HEK293T (cell line): ENCODE results near the gene SPAAR.

ENCODE experiments used
- CTCF ChIA-PET: fragments of 350-600 bp; formaldehyde crosslinking; extraction: SDS; loops from one replicate; lab custom pipeline; 2021; ENCODE audit warnings: antibody characterized with exemption, inconsistent platforms; lab: Yijun Ruan, JAX
- POLR2A ChIA-PET: fragments of 350-600 bp; formaldehyde crosslinking; extraction: SDS; loops from one replicate; lab custom pipeline; 2020; ENCODE audit warnings: antibody characterized with exemption, inconsistent platforms; lab: Yijun Ruan, JAX
- DNase-seq: peaks from one replicate; pipeline ENCODE4 v3.0.0; 2012; ENCODE audit warnings: mixed read lengths; ENCODE audit errors: extremely low spot score
- ARNT ChIP-seq: fragments of 450-650 bp; IDR thresholded peaks from 2 replicates; pipeline ENCODE4 v1.6.1; 2017; ENCODE audit warnings: mild to moderate bottlenecking
- BHLHE40 ChIP-seq: fragments of 450-650 bp; IDR thresholded peaks from 2 replicates; pipeline ENCODE4 v1.6.1; 2016; ENCODE audit warnings: mild to moderate bottlenecking, moderate library complexity, borderline replicate concordance
- CTBP1 ChIP-seq: fragments of 450-650 bp; IDR thresholded peaks from 2 replicates; pipeline ENCODE4 v1.6.1; 2016; ENCODE audit warnings: borderline replicate concordance
- ELF4 ChIP-seq: fragments of 450-650 bp; IDR thresholded peaks from 2 replicates; pipeline ENCODE4 v1.6.1; 2017; ENCODE audit warnings: antibody characterized with exemption
- FOXA1 ChIP-seq: fragments of 450-650 bp; IDR thresholded peaks from 2 replicates; pipeline ENCODE4 v1.6.1; 2016; ENCODE audit warnings: mild to moderate bottlenecking
- FOXK2 ChIP-seq: fragments of 450-650 bp; IDR thresholded peaks from 2 replicates; pipeline ENCODE4 v1.6.1; 2016; ENCODE audit warnings: mild to moderate bottlenecking
- FOXM1 ChIP-seq: fragments of 450-650 bp; IDR thresholded peaks from 2 replicates; pipeline ENCODE4 v1.6.1; 2017; ENCODE audit warnings: mild to moderate bottlenecking, borderline replicate concordance
- HDGF ChIP-seq: fragments of 450-650 bp; IDR thresholded peaks from 2 replicates; pipeline ENCODE4 v1.6.1; 2017; ENCODE audit warnings: antibody characterized with exemption, borderline replicate concordance
- L3MBTL2 ChIP-seq: fragments of 450-650 bp; conservative IDR thresholded peaks from 2 replicates; pipeline ENCODE4 v1.6.1; 2016; ENCODE audit warnings: mild to moderate bottlenecking
- LEF1 ChIP-seq: fragments of 450-650 bp; IDR thresholded peaks from 2 replicates; pipeline ENCODE4 v1.6.1; 2017; ENCODE audit warnings: mild to moderate bottlenecking, borderline replicate concordance
- NFRKB ChIP-seq: fragments of 450-650 bp; IDR thresholded peaks from 2 replicates; pipeline ENCODE4 v1.6.1; 2016; ENCODE audit warnings: mild to moderate bottlenecking, moderate library complexity
- PKNOX1 ChIP-seq: fragments of 450-650 bp; IDR thresholded peaks from 2 replicates; pipeline ENCODE4 v1.6.1; 2016
- SP1 ChIP-seq: fragments of 450-650 bp; IDR thresholded peaks from 2 replicates; pipeline ENCODE4 v1.6.1; 2017
- SUZ12 ChIP-seq: fragments of 450-650 bp; IDR thresholded peaks from 2 replicates; pipeline ENCODE4 v1.6.1; 2016; ENCODE audit warnings: mild to moderate bottlenecking
- TARDBP ChIP-seq: fragments of 450-650 bp; IDR thresholded peaks from 2 replicates; pipeline ENCODE4 v1.6.1; 2016
- ZNF384 ChIP-seq: fragments of 450-650 bp; IDR thresholded peaks from 2 replicates; pipeline ENCODE4 v1.6.1; 2016

Gene SPAAR

GRCh38 chr9:35956651-35957050 is 47.4 kb downstream of the SPAAR start:
- CTCF ChIA-PET: interaction anchor here (1.3 kb wide), 1 partner anchor 66 kb away, joined by 3 read pairs; no protein-coding TSS in a partner anchor

GRCh38 chr9:35958104-35958837 is 49.0 kb downstream of the SPAAR start, which contains the start of gene OR2S2:
OR2S2 (minus strand) TSS chr9:35958154; CDS start chr9:35958098, 56 bp downstream.
- no peak for DNase-seq
- no peak for TF ChIP-seq FOXM1
- no peak for TF ChIP-seq ARNT
- no peak for TF ChIP-seq LEF1
- TF ChIP-seq TARDBP: no peak
- TF ChIP-seq NFRKB: no peak
- ChIA-PET CTCF (interaction anchor here (1.0 to 1.4 kb wide), 3 partner anchors 13 to 65 kb away, joined by 3 to 6 read pairs (median 3); no protein-coding TSS in a partner anchor), POLR2A (no interaction called here)

More at GRCh38 chr9:35956651-35957050, 47.4 kb downstream of the SPAAR start:
- POLR2A ChIA-PET: no interaction called here
- DNase-seq: no peak
- no peak for TF ChIP-seq CTBP1
- no peak for TF ChIP-seq ELF4
- no peak for TF ChIP-seq BHLHE40
- no peak for TF ChIP-seq FOXM1
- TF ChIP-seq ZNF384: no peak
- no peak for TF ChIP-seq LEF1
- TF ChIP-seq FOXK2: no peak
- no peak for TF ChIP-seq FOXA1
- TF ChIP-seq ARNT: no peak
- TF ChIP-seq TARDBP: no peak
- no peak for TF ChIP-seq L3MBTL2
- TF ChIP-seq HDGF: no peak
- TF ChIP-seq NFRKB: no peak
- no peak for TF ChIP-seq SUZ12
- no peak for TF ChIP-seq SP1
- TF ChIP-seq PKNOX1: no peak

- CTCF ChIA-PET: interaction anchor here (0.6 kb wide), 1 partner anchor 1459 kb away, joined by 3 read pairs; no protein-coding TSS in a partner anchor
- DNase-seq: no peak
- POLR2A ChIA-PET: no interaction called here
- TF ChIP-seq TARDBP (no peak), FOXK2 (no peak), SUZ12 (no peak), ZNF384 (no peak), ARNT (no peak), CTBP1 (no peak), SP1 (no peak), PKNOX1 (no peak), FOXM1 (no peak), HDGF (no peak), LEF1 (no peak), ELF4 (no peak), FOXA1 (no peak), NFRKB (no peak), BHLHE40 (no peak), L3MBTL2 (no peak)
Measured at GRCh38 chr9:35960039-35960655, 50.9 kb downstream of the SPAAR start.
